Embryonic facial prominence (tissue), 1 donor: ENCODE data around the gene SHB.

ENCODE experiments used
- DNase-seq: peaks from one replicate; pipeline ENCODE4 v3.0.0-alpha.2; 2016; ENCODE audit errors: extremely low spot score

SHB gene

DNA sequence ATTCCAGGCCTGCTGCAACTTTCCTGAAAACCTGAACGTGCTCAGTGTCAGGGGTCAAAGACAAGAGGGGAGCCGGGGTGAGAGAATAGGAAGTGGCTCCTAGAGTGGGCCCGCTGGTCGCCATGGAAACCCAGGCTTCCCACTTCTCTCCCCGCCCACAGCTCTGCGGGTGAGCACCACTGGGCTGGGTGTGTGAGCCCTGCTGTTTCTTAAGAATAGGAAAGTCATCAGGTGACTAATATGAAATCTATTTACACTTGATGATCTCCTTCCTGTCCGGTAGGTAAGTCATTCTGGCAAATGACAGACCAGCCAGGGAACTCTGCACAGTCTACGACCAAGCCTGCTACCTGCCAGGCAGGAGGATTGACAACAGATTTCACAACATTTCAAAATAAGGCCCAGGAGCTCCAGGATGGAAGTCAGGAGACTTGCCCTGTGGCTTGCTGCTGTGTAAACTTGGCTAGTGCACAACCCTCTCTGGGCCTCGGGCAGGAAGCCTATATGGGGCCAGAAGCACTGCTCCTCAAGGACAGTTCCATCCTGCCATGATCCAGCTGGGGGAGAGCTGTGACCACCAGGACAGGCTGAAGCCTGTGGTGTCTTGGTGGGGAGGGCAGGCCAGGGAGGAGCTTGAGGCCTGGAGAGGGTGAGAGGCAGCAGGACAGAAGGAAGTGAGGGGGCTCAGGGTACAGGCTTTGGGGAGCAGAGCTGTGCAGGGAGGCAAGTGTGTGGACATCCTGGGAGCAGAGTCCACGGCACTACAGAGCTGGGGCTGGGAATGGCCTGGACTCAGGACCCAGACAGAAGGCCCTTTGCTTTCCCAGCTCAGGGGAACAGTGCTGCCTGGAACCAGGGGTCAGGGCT is 60.6 kb downstream of the SHB start:
- no peak for DNase-seq

- no peak for DNase-seq
Measured at GRCh38 chr9:38007016-38007415, 62.0 kb downstream of the SHB start.

GRCh38 chr9:38006163-38006562 is 62.9 kb downstream of the SHB start:
- no peak for DNase-seq

DNA sequence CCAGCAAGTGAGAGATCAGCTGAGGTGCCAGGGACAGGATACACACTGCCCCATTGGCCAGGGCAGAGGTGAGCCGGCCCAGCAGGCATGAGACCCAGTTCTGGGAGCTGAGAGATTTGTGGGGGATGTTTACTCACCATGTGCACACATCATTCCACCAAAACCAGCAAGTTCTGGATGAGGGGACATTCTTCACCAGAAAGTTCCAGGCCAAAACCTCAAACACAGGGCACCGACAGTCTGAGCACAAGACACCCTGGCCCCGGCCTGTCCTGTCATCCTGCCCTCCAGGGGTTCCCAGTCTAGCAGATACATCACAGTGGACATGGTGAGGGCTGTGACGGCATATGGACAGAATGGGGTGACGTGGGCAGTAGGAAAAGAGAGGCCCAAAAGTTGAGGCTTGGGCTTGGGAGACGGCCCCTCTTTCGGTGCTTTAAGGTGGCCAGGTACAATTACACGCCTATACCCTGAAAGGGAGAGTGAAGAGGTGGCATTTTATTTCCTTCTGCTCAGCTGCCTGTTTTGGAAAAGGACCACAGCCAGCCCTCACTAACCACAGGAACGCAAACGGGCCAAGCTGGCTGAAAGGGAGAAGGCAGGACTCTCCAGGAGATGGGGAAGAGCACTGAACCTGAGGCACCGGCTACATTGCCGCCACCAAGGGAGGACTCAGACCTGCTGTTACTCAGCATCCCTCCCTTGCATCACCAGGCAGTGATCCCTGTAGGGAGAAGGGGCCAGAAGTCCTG is 64.0 kb downstream of the SHB start:
- no peak for DNase-seq

- DNase-seq = no peak
Measured at GRCh38 chr9:38003946-38004808, 64.8 kb downstream of the SHB start.

- no peak for DNase-seq
Measured at GRCh38 chr9:38003230-38003629, 65.8 kb downstream of the SHB start.

DNA sequence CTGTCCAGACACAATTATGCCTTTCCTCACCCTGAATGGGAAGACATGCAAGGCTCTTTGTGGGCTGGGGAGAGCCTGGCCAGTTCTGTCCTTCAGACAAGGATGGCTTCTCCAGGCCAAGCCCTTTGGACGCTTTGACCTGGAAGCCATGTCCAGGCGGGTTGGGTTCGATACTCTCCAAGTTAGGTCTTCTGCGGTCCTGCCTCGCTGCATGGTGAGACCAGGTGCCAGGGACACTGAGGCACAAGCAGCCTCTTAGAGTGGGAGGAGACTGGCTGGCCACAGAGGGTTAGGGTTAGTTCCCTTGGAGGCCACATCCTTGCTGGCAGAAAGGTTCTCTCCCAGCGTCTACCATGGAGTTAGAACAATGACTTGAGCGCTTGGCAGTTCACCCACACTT is 67.6 kb downstream of the SHB start:
- DNase-seq = no peak

DNA sequence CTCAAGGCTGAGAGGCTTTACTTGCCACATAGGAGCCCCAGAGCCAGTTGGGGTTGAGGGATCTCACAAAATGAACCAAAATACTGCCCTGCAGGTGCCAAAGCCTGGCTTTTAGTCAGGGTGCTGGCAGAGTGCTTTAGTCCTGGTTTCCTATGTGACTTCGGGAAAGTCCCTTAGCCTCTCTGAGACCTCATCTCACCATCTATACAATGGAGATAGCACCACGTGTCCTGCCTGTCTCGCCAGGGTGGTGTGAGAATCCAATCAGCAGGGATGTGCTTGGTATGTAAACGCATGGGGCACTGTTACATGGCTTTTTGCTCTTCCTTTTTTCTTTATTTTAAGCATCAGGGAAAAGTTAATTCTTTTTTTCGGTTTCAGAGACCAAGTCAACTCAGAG is 68.3 kb downstream of the SHB start:
- no peak for DNase-seq

GRCh38 chr9:38000332-38000731 is 68.7 kb downstream of the SHB start:
- DNase-seq = no peak

DNA sequence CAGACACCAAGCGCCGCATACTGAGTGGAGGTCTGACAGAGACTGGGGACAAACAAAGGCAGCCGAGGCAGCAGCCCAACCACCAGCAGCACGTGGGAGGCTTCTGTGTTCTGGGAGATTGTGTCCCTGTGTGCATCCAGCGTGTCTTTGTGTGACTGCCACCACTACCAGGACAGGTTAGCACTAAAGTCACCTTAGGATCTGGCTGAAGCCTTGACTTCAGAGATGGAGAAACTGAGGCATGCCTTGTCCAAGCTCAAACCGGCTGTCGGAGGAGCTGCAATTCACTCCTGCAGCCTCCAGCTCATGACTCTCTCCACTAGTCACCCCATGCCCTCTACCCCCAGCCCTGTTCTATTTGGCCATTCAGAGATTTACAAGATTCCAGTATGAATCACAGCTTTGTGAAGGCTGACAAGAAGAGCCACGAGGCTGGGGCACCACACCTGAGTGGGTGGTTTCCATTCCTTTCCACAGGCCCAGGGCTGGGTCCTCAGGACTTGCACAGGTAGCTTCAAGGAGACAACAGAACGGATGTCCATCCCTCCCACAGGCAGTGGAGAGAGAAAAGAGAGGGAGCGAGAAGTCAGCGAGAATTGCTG is 69.3 kb downstream of the SHB start:
- no peak for DNase-seq

GRCh38 chr9:37998881-37999587 is 70.0 kb downstream of the SHB start:
- no peak for DNase-seq

- DNase-seq = no peak
Measured at GRCh38 chr9:37997636-37998374, 71.2 kb downstream of the SHB start.

GRCh38 chr9:37996819-37997217 is 72.2 kb downstream of the SHB start:
- DNase-seq = no peak

GRCh38 chr9:37995961-37996818 is 72.8 kb downstream of the SHB start:
- no peak for DNase-seq

DNA sequence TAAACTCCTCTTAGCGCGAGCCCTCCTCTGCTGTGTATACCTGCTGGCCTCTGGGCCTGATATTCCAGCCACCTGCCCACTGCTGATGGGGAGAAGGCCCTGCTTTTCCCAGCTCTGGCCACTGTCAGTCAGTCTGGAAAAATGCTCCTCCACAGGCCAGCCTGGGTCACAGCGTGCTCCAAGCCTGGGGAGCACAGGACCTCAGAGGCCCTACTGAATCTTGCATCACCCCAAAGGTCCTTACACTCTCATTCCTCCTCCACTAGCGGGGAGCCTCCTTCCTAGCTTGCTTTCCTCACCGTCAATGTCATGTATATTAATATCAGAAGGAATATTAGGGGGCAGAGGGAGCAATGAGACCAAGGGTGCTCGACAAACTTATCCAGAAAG is 73.7 kb downstream of the SHB start:
- DNase-seq = no peak

GRCh38 chr9:37994639-37995347 is 74.2 kb downstream of the SHB start:
- peak; percentile 66 for DNase-seq

DNA sequence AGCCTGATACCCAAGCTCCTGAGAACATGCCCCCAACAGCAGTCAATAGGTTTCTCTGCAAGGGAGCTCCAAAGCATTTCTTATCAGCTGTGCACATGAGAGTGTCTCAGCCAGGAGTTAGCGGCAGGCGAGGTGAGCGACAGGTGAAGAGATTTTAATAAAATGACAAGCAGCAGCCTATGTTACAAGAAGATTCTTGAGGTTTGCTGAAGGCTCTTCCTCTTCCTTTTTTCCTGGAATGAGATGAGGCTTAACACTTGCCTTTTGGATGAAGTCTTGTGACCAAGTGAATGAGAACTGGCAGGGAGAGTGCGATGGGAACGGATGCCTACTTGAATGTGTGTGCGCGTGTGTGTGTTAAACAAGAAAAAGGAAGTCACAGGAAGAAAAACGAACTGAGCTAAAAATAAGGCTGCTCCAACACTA is 76.1 kb downstream of the SHB start:
- DNase-seq = no peak

DNA sequence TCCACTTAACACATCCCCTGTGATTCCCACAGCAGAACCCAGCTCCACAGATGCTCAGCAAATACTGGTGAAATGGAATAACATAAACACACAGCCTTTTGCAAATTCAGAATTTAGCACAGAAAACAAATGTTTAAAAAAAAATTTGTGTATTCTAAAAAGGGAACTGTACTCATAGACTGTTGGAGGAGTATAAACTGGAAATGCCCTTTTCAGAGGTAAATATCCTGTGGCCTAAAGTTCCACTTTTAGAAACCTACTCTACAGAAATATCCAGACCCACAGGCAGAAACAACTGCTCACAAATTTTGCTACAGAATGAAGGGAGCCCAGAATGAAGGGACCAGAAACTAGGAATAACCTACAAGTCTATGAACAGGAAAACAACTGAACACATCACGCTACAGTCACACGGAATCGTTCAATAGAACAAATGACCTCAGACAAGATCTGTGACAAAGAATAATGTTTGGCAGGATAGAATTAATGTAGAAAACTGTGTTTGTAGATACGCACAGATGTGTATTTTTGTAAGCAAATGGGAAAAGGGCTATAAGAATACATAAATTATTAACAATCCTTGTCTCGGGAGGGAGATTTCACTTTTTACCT is 78.5 kb downstream of the SHB start:
- no peak for DNase-seq
